ENCODE results near the gene ADH7. TPM values are rescaled to one million over a fixed set of nuclear protein-coding genes. Genes with fewer than 3 reads are reported as not detected.

ADH7 gene
- total and polyA plus RNA-seq, 9 of the 15 experiments (the other 6 are each of a cell fraction or from before 2014, with no cell fraction given): not detected

DNA sequence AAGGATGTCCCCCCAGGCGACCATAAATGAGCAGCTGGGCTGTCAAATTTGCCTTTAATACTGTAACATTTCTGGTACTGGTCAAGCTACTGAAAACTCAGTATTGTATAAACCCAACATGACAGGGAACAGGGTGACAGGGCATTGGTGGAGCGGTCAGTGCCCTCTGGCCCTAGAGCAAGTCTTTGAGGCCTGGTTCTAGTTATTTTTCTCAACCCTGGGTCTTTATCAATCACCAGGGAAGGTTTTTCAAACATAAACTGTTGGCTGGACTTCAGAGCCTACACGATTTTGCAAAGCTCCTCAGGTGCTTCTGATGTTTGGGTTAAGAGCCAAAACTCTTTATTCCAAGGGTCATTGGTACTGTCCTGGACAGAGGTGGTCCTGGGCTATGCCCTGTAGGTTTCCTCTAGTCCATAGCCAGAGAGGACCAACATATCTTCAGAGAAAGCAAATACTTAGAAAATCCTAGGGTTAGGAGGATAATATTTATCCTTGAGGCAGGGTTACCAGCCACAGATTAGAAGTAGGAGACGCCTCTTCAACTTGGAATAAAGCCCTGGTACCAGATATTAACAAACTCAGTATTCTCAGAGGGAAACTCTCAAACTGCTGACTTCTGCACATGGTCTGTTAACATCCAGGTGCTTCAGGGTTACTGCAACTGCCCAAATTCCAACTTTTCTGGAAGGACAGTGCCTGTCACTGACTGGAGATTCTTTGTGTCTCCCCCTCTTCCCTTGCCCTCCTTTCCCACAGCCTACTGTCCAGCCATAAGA lies 26.7 kb upstream of the ADH7 start:
- POLR2A ChIA-PET: interaction anchor here (1.1 kb wide), 1 partner anchor 9 kb away, joined by 3 read pairs; no protein-coding TSS in a partner anchor
- no peaks in the 10 kb centered on the region for H3K9me3 ChIP-seq (replicated peaks; ENCODE audit: control insufficient read depth, insufficient read depth, low read depth, low read length)
- no peaks in the 10 kb centered on the region for H3K79me2 ChIP-seq (ENCODE audit: control insufficient read depth, insufficient read depth, low read length)
- no peaks in the 10 kb centered on the region for H3K4me1 ChIP-seq (replicated peaks in 1 of 2; ENCODE audit: control insufficient read depth in 2 of 2, insufficient read depth in 2 of 2, low read length in 2 of 2)
- H3K27ac ChIP-seq (ENCODE audit: extremely low read depth, low read depth, low read length): no peak overlapping the region
- no peaks in the 10 kb centered on the region for H4K20me1 ChIP-seq (replicated peaks; ENCODE audit: control insufficient read depth, insufficient read depth, low read length)
- no peaks in the 10 kb centered on the region for H3K27me3 ChIP-seq (ENCODE audit: control insufficient read depth in 2 of 2, insufficient read depth in 2 of 2, low read length in 2 of 2)
- 3% methylated on average over 4 of the region's 4 CpGs for WGBS (ENCODE audit: insufficient coverage, low coverage, missing lambda C conversion rate)
- no TSS peak for BruUV-seq (replicated peaks)
- ATAC-seq (no peak), FAIRE-seq (no peak), DNase-seq (ENCODE audit: extremely low read depth in 1 of 4, low spot score in 3 of 4) (no peak)
- no peaks in the 10 kb centered on the region for H3K9me1 ChIP-seq (ENCODE audit: control insufficient read depth, insufficient read depth, low read length)
- in situ Hi-C loops (cut with MboI): no loop called here
- H3K36me3 ChIP-seq (ENCODE audit: control insufficient read depth, insufficient read depth, low read length): no peaks in the 10 kb centered on the region
- TF ChIP-seq CLOCK (CRISPR knock-in tag; IDR thresholded peaks at IDR 0.05; ENCODE audit: borderline replicate concordance): no peak
- no peak for TF ChIP-seq GTF2F1 (IDR thresholded peaks at IDR 0.05; ENCODE audit: low read depth, low read length)
- no peak for TF ChIP-seq SRF (CRISPR knock-in tag; IDR thresholded peaks at IDR 0.05)
- TF ChIP-seq MEF2D (tag; conservative IDR thresholded peaks at IDR 0.05; ENCODE audit: low read depth): no peak
- no peak for TF ChIP-seq RBM39 (optimal IDR thresholded peaks at IDR 0.05; ENCODE audit: low read depth, low read length)
- no peak for TF ChIP-seq SETDB1 (IDR thresholded peaks at IDR 0.05; ENCODE audit: low read length)
- intact Hi-C loops (cut with micrococcal nuclease): loop anchor here (2.0 to 10.0 kb wide), 6 partner anchors 47 to 995 kb away; partner anchors contain the start of gene METAP1
- no peak overlapping the region for H3K9ac ChIP-seq (ENCODE audit: insufficient read depth in 1 of 2, low read depth in 2 of 2, low read length in 2 of 2)
- H3K4me2 ChIP-seq (ENCODE audit: insufficient read depth, low read length): no peak overlapping the region
- no peak overlapping the region for H2AFZ ChIP-seq (ENCODE audit: low read depth, low read length)
- no peak overlapping the region for H3K4me3 ChIP-seq
- CTCF ChIA-PET (ENCODE audit: low intra/inter-chr PET ratio): no interaction called here
